ENCODE results near the gene CES4A. TPM values are rescaled to one million over a fixed set of nuclear protein-coding genes. Genes with fewer than 3 reads are reported as not detected.

Gene CES4A
- total RNA-seq, 4 donors from 2014 or later: 18.6 to 24.7 (median 21.2) TPM

DNA sequence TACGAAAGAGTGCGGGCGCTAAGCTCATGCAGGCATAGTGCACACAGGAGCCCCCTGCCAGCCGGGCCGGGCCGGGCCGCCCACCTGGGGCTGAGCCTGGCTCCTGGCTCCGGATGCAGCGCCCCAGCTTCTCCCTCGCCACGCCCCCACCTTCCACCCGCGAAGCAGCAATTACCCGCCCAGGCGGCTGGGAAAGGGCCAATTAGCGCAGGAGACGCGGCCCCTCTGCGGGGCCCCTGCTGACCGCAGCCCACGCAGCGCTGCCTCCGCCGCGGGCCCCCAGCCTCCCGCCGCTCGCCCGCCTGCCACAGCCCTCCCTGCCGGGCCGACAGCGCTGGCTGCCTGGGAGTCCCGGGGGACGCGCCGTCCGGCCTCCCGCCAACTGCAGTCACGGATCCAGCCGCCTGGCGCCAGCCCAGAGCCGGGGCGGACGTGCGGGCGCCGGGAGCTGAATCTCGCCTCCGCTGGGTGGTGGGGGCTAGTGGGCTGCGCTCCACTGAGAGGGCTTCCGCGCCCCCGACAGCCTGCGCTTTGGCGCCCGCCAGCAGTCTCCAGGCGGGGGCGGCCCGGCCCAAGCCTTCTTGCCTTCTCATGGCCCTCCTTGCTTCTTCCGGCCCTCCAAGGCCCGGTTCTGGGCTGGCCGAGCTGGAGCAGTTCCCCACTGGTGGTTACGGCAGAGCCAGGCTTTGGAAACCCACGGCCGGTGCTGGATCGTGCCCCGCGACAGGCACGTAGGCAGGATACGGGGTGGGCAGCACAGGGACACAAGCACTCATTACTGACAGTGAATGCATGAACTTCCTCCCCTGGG lies 25.6 kb downstream of the CES4A start:
- Histone ChIP-seq H3K4me3 (peak overlapping the region; percentile 36 to 62 (median 58)), H3K36me3 (no peaks in the 10 kb centered on the region), H3K27ac (peak overlapping the region; percentile 78 to 82 (median 80)), H3K27me3 (no peaks in the 10 kb centered on the region), H3K9me3 (no peaks in the 10 kb centered on the region), H3K4me1 (peaks cover 0 to 22% (median 10%) of the 10 kb centered on the region in 4 donors)
- 0% methylated on average over 47 of the region's 70 CpGs; no CpG with 5 or more reads in 1 of the 2 donors for WGBS, 2 donors
- TF ChIP-seq EP300 (IDR thresholded peaks at IDR 0.05) (peak in 1 of 2 donors; percentile 36), POLR2A (IDR thresholded peaks at IDR 0.05) (peak in 1 of 2 donors; percentile 39)
- TF ChIP-seq, protein P1, sequence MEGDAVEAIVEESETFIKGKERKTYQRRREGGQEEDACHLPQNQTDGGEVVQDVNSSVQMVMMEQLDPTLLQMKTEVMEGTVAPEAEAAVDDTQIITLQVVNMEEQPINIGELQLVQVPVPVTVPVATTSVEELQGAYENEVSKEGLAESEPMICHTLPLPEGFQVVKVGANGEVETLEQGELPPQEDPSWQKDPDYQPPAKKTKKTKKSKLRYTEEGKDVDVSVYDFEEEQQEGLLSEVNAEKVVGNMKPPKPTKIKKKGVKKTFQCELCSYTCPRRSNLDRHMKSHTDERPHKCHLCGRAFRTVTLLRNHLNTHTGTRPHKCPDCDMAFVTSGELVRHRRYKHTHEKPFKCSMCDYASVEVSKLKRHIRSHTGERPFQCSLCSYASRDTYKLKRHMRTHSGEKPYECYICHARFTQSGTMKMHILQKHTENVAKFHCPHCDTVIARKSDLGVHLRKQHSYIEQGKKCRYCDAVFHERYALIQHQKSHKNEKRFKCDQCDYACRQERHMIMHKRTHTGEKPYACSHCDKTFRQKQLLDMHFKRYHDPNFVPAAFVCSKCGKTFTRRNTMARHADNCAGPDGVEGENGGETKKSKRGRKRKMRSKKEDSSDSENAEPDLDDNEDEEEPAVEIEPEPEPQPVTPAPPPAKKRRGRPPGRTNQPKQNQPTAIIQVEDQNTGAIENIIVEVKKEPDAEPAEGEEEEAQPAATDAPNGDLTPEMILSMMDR (IDR thresholded peaks at IDR 0.05): peak in 4 of 5 experiments; percentile 6 to 70 (median 25)
- DNase-seq (ENCODE audit: low spot score in 2 of 2): peak; percentile 61 to 65

DNA sequence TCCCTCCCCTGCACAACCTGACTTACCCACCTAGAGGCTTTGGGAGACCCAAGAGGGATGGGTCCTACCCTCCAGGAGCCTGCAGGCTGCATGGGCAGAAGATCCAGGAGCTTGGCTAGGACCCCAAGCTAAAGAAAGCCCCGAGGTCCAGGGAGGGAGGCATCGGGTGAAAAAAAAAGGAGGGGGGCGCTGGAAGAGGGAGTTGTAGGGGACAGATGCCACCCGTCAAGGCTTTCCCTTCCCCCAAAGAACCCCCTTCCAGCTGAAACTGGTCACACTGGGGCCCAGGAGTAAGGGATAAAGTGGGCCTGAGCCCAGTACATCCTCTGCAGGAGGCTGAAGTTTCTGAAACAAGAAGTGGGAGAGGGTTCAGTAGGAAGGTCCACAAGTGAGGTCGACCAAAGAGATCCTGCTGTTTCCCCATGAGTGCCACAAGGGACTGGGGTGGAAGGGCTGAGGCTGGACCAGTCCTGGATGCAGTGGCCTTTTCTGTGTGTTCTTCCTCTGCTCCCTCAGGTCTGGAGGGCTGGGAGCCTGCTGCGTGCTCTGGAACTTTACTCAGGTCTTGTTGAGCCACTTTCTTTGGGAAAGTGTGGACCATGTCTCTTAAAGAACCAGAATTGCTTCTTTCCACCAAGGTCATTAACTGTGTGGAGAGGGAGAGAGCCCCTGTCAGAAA lies 26.4 kb downstream of the CES4A start:
- Histone ChIP-seq H3K27ac (peak overlapping the region in 3 of 4 donors; percentile 78 to 82 (median 79)), H3K27me3 (no peaks in the 10 kb centered on the region), H3K9me3 (no peaks in the 10 kb centered on the region), H3K36me3 (no peaks in the 10 kb centered on the region), H3K4me1 (peaks cover 0 to 22% (median 10%) of the 10 kb centered on the region in 4 donors), H3K4me3 (peak overlapping the region in 2 of 4 donors; percentile 57 to 62)
- WGBS, 2 donors: 52 to 58% methylated on average over 6 of the region's 6 CpGs
- DNase-seq (ENCODE audit: low spot score in 2 of 2): peak in 1 of 2 donors; percentile 10
- TF ChIP-seq, protein P1 (IDR thresholded peaks at IDR 0.05): no peak
- TF ChIP-seq EP300 (IDR thresholded peaks at IDR 0.05) (no peak), POLR2A (IDR thresholded peaks at IDR 0.05) (no peak)

DNA sequence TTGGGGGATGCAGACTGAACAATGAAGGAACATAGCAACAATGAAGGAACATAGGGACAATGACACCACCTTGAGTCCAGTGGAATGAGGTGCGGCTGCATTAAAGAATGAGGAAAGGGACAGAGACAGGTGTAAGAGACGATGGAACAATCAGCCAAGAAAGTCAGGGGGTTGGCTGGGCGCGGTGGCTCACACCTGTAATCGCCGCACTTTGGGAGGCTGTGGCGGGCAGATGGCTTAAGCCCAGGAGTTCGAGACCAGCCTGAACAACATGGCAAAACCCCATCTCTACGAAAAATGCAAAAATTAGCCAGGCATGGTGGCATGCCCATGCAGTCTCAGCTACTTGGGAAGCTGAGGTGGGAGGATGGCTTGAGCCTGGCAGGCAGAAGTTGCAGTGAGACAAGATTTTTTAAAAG lies 26.9 kb downstream of the CES4A start:
- H3K27ac ChIP-seq: peak overlapping the region in 2 of 4 donors; percentile 79 to 82
- no peaks in the 10 kb centered on the region for H3K9me3 ChIP-seq
- no peaks in the 10 kb centered on the region for H3K27me3 ChIP-seq
- TF ChIP-seq EP300 (IDR thresholded peaks at IDR 0.05): no peak
- TF ChIP-seq, protein P1 (IDR thresholded peaks at IDR 0.05): no peak
- TF ChIP-seq POLR2A (IDR thresholded peaks at IDR 0.05): no peak
- WGBS, 2 donors: 96 to 99% methylated on average over 9 of the region's 9 CpGs
- DNase-seq (ENCODE audit: low spot score in 2 of 2): peak in 1 of 2 donors; percentile 9
- H3K4me1 ChIP-seq: peaks cover 0 to 22% (median 10%) of the 10 kb centered on the region in 4 donors
- no peaks in the 10 kb centered on the region for H3K36me3 ChIP-seq
- no peak overlapping the region for H3K4me3 ChIP-seq

DNA sequence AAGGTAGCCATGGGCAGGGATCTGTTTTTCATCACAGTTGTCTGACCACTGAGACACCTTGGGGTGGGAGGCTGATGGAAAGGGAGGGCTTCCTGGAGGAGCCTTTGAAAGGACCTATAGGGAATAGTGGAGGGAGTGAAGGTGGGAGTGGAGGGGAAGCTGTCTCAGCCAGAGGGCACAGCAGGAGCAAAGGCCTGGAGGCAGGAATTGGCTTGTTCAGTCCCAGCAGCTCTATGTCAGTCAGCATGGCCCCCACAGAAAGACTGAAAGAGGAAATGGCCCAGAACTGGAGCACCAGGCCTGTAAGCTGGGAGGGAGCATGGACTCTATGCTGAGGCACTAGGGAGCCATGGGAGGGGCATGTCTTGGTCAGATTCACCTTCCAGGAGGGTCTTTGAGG lies 27.8 kb downstream of the CES4A start:
- no peak overlapping the region for H3K4me3 ChIP-seq
- no peaks in the 10 kb centered on the region for H3K36me3 ChIP-seq
- no peaks in the 10 kb centered on the region for H3K27me3 ChIP-seq
- TF ChIP-seq, protein P1 (IDR thresholded peaks at IDR 0.05): no peak
- no peak for DNase-seq (ENCODE audit: low spot score in 2 of 2)
- H3K27ac ChIP-seq: no peak overlapping the region
- H3K4me1 ChIP-seq: peaks cover 0 to 22% (median 10%) of the 10 kb centered on the region in 4 donors
- no peaks in the 10 kb centered on the region for H3K9me3 ChIP-seq

All from tibial nerve (tissue), 4 donors.